GM12878 (cell line): ENCODE measurements around the gene LHFPL2. TPM values are rescaled to one million over a fixed set of nuclear protein-coding genes. Genes with fewer than 3 reads are reported as not detected.

Experiments
- ATAC-seq: fragments of 200-7000 bp; cut with Tn5 transposase; 3 replicates; pipeline ENCODE4 v1.9.1; 2020; ENCODE audit warnings: mild to moderate bottlenecking, moderate library complexity
- BruUV-seq: library from RNA; stranded (reverse); fragments of 400-500 nt; replicated peaks from 2 replicates; lab custom pipeline; 2021; lab: Mats Ljungman, UMichigan
- CTCF ChIA-PET: fragments of 300-600 bp; sonication (Branson Sonifier 250); formaldehyde crosslinking; extraction: SDS; loops from one replicate; lab custom pipeline; 2021; ENCODE audit warnings: inconsistent platforms; lab: Yijun Ruan, JAX
- POLR2A ChIA-PET: fragments of 350-600 bp; formaldehyde crosslinking; extraction: SDS; loops from one replicate; lab custom pipeline; 2021; ENCODE audit warnings: inconsistent platforms; lab: Charles Lee
- RAD21 ChIA-PET: fragments of 300-600 bp; sonication (Branson Sonifier 250); formaldehyde crosslinking; loops from one replicate; lab custom pipeline; 2023; ENCODE audit warnings: antibody characterized with exemption; ENCODE audit not compliant: unreplicated experiment; lab: Charles Lee
- SMC1A ChIA-PET: fragments of 300-600 bp; sonication (Branson Sonifier 250); formaldehyde crosslinking; loops from one replicate; lab custom pipeline; 2023; ENCODE audit not compliant: unreplicated experiment, uncharacterized antibody; lab: Charles Lee
- DNase-seq: peaks from one replicate; pipeline ENCODE4 v3.0.0-alpha.2; 2011; ENCODE audit warnings: low read depth, low spot score
- FAIRE-seq: peaks from 3 replicates; lab custom pipeline; 2011; peaks lifted over from hg19 to GRCh38; lab: Jason Lieb, UNC
- H2AFZ ChIP-seq: 2 replicates; pipeline ENCODE4 v1.6.0; 2011; ENCODE audit warnings: low read depth, low read length, control low read depth; ENCODE audit not compliant: control insufficient read depth
- H3K27ac ChIP-seq: 2 replicates; pipeline ENCODE4 v1.5.1; 2011; ENCODE audit warnings: control low read depth; ENCODE audit not compliant: control insufficient read depth, insufficient read depth
- H3K27me3 ChIP-seq, 2 experiments: replicated peaks in 1 of 2; 2 replicates each; pipeline versions ENCODE4 v1.6.0 to v1.6.1; 2011; ENCODE audit warnings: low read length in 1 of 2; ENCODE audit not compliant: control insufficient read depth in 2 of 2, insufficient read depth in 2 of 2
- H3K36me3 ChIP-seq, 2 experiments: 2 replicates each; pipeline ENCODE4 v1.5.1; 2011; ENCODE audit warnings: low read length in 1 of 2; ENCODE audit not compliant: control insufficient read depth in 2 of 2, insufficient read depth in 2 of 2
- H3K4me1 ChIP-seq: 2 replicates; pipeline ENCODE4 v1.6.1; 2011; ENCODE audit warnings: mild to moderate bottlenecking, low read length, moderate library complexity, mixed read lengths; ENCODE audit not compliant: control insufficient read depth, insufficient read depth
- H3K4me2 ChIP-seq: 2 replicates; pipeline ENCODE4 v1.6.0; 2011; ENCODE audit warnings: control low read depth; ENCODE audit not compliant: control insufficient read depth, insufficient read depth
- H3K4me3 ChIP-seq: fragments of 200-600 bp; sonication (generic); 2 replicates; pipeline ENCODE4 v1.5.1; 2016
- H3K79me2 ChIP-seq: 2 replicates; pipeline ENCODE4 v1.6.0; 2011; ENCODE audit warnings: low read length; ENCODE audit not compliant: control insufficient read depth, insufficient read depth
- H3K9ac ChIP-seq: 2 replicates; pipeline ENCODE4 v1.8.0; 2011; ENCODE audit warnings: low read length, control low read depth, mixed read lengths; ENCODE audit not compliant: control insufficient read depth, insufficient read depth
- H3K9me3 ChIP-seq: replicated peaks from 3 replicates; pipeline ENCODE4 v1.5.1; 2011; ENCODE audit warnings: mild to moderate bottlenecking, low read length; ENCODE audit not compliant: control insufficient read depth, insufficient read depth
- H4K20me1 ChIP-seq: 2 replicates; pipeline ENCODE4 v1.6.0; 2011; ENCODE audit not compliant: control insufficient read depth, insufficient read depth
- ATF2 ChIP-seq: IDR thresholded peaks from 2 replicates; pipeline ENCODE4 v1.6.1; 2012; ENCODE audit warnings: low read length, inconsistent platforms
- CTCF ChIP-seq, 3 experiments: IDR thresholded peaks in 2 of 3; conservative IDR thresholded peaks in 1 of 3; 2 replicates each; pipeline ENCODE4 v1.5.1; 2011; ENCODE audit warnings: low read depth in 3 of 3, low read length in 3 of 3, mild to moderate bottlenecking in 3 of 3, control low read depth in 2 of 3, moderate library complexity in 2 of 3, inconsistent platforms in 1 of 3, mixed read lengths in 1 of 3; ENCODE audit not compliant: control insufficient read depth in 2 of 3, insufficient read depth in 1 of 3; ENCODE audit errors: extremely low read depth in 1 of 3
- FOS ChIP-seq: IDR thresholded peaks from 3 replicates; pipeline ENCODE4 v1.6.1; 2011; ENCODE audit warnings: borderline replicate concordance; ENCODE audit not compliant: insufficient read length; ENCODE audit errors: extremely low read depth
- GABPA ChIP-seq: IDR thresholded peaks from 2 replicates; pipeline ENCODE4 v1.6.1; 2014; ENCODE audit warnings: antibody characterized with exemption, low read depth, mild to moderate bottlenecking, inconsistent platforms
- IRF4 ChIP-seq: IDR thresholded peaks from 2 replicates; pipeline ENCODE4 v1.6.1; 2011; ENCODE audit warnings: low read depth, low read length
- NKRF ChIP-seq: fragments of 450-650 bp; conservative IDR thresholded peaks from 2 replicates; pipeline ENCODE4 v1.6.1; 2017; ENCODE audit warnings: mild to moderate bottlenecking, moderate library complexity
- PRDM15 ChIP-seq: fragments of 450-650 bp; formaldehyde crosslinking; IDR thresholded peaks from 2 replicates; pipeline ENCODE4 v1.4.0; 2020; ENCODE audit warnings: mild to moderate bottlenecking, moderate library complexity
- SIN3A ChIP-seq: IDR thresholded peaks from 2 replicates; pipeline ENCODE4 v1.6.1; 2012; ENCODE audit warnings: low read depth, low read length, improper control_type of control experiment
- WGBS: methylation state at CpG from one replicate; pipeline ENCODE4 v1.1.6; 2016; ENCODE audit warnings: low lambda C conversion rate; ENCODE audit not compliant: insufficient replicate concordance, insufficient coverage; ENCODE audit errors: missing lambda C conversion rate; 5-methylcytosine and 5-hydroxymethylcytosine counted together
- in situ Hi-C: fragments of 300-500 bp; cut with MboI; formaldehyde crosslinking; loops from 9 replicates; pipeline ENCODE4 v1.14.3; 2018; ENCODE audit warnings: mixed read lengths
- intact Hi-C: fragments of 100-400 bp; cut with micrococcal nuclease; formaldehyde crosslinking; loops from one replicate; pipeline ENCODE4 v1.14.2; 2022; ENCODE audit not compliant: unreplicated experiment
- polyA plus RNA-seq, 11 experiments: library from polyadenylated mRNA; depleted of rRNA in 4 of 11; unstranded in 6 of 11; stranded (reverse) in 5 of 11; fragments of >200 nt; fragmentation: Nextera tagmentation in 4 of 11; fragmentation: Illumina TruSeq in 1 of 11; extraction: Ambion mirVana in 4 of 11; extraction: Trizol in 1 of 11; gene quantifications; 1 replicate in 1 of 11; 2 replicates in 10 of 11; pipeline versions ENCODE4 v1.2.1 to v1.2.3, GENCODE V29; 2011 to 2016; ENCODE audit warnings: inconsistent platforms in 2 of 11, missing spikeins in 2 of 11, low read depth in 1 of 11
- total RNA-seq, 4 experiments: library from RNA; depleted of rRNA in 3 of 4; stranded (reverse); fragments of >200 nt in 3 of 4; fragmentation: Illumina TruSeq in 1 of 4; extraction: Trizol in 1 of 4; gene quantifications; 2 replicates each; pipeline versions ENCODE4 v1.2.1 to v1.2.3, GENCODE V29; 2013 to 2021

Gene LHFPL2
- total and polyA plus RNA-seq, 10 of the 15 experiments (the other 5 are each of a cell fraction or from before 2014, with no cell fraction given), result 4.1 to 21.8 (median 12.5) TPM

GRCh38 chr5:78544561-78545201, 103.9 kb downstream of the LHFPL2 start (continued):
- TF ChIP-seq IRF4, result peak; percentile 95
- TF ChIP-seq ATF2, result peak; percentile 84; the same call in 1 of the 2 replicates
- TF ChIP-seq GABPA, result peak; percentile 49; the same call in 1 of the 2 replicates
- no peak for TF ChIP-seq FOS

GRCh38 chr5:78543916-78544315, 104.7 kb downstream of the LHFPL2 start:
- peaks cover 49% of the 10 kb centered on the region for H3K4me1 ChIP-seq
- H2AFZ ChIP-seq, result no peak overlapping the region
- intact Hi-C loops, result loop anchor here (10.0 kb wide), 1 partner anchor 211 kb away; no protein-coding TSS in a partner anchor
- no peaks in the 10 kb centered on the region for H3K9me3 ChIP-seq
- ChIA-PET CTCF (interaction anchor here (0.8 to 1.9 kb wide), 14 partner anchors 8 to 419 kb away, joined by 3 to 12 read pairs (median 5); no protein-coding TSS in a partner anchor), RAD21 (interaction anchor here (0.6 to 2.1 kb wide), 17 partner anchors 10 to 589 kb away, joined by 3 to 22 read pairs (median 5); no protein-coding TSS in a partner anchor), POLR2A (interaction anchor here (1.1 to 1.5 kb wide), 3 partner anchors 9 to 214 kb away, joined by 3 to 6 read pairs (median 5); no protein-coding TSS in a partner anchor), SMC1A (interaction anchor here (0.8 to 4.7 kb wide), 24 partner anchors 8 to 442 kb away, joined by 3 to 37 read pairs (median 6); no protein-coding TSS in a partner anchor)
- peak overlapping the region; percentile 9; the same call in 1 of the 2 replicates for H3K27ac ChIP-seq
- no peak for DNase-seq
- no peak overlapping the region for H3K9ac ChIP-seq
- H3K79me2 ChIP-seq, result no peaks in the 10 kb centered on the region
- peak overlapping the region; percentile 79 for H3K4me2 ChIP-seq
- no peaks in the 10 kb centered on the region for H3K27me3 ChIP-seq
- BruUV-seq, result no TSS peak
- TF ChIP-seq PRDM15 (CRISPR knock-in tag) (no peak), NKRF (no peak), SIN3A (no peak), CTCF (IDR thresholded peaks at IDR 0.05 in 2 of 3, conservative IDR thresholded peaks at IDR 0.05 in 1 of 3; ENCODE audit: control insufficient read depth in 2 of 3, extremely low read depth in 1 of 3, insufficient read depth in 1 of 3, low read depth in 3 of 3, low read length in 3 of 3) (no peak)
- ATAC-seq, result no peak; the same call in 2 of the 3 replicates
- H3K4me3 ChIP-seq, result no peak overlapping the region
- 0% methylated on average over 1 of the region's 1 CpG for WGBS
- in situ Hi-C loops, result no loop called here
- no peak for FAIRE-seq
- no peaks in the 10 kb centered on the region for H4K20me1 ChIP-seq
- H3K36me3 ChIP-seq, result peaks cover 0 to 4% of the 10 kb centered on the region in 2 experiments; a peak in 1 of 4 replicates
